Omental fat pad (tissue), 4 donors: ENCODE results near the gene ABCC9. TPM values are rescaled to one million over a fixed set of nuclear protein-coding genes. Genes with fewer than 3 reads are reported as not detected.

ENCODE experiments used
- ATAC-seq: fragments of 150-250 bp; one replicate; pipeline ENCODE4 v1.9.1; 2016; ENCODE audit warnings: mild to moderate bottlenecking, moderate library complexity; ENCODE audit not compliant: low FRiP score
- DNase-seq: peaks from one replicate; pipeline ENCODE4 v3.0.0-alpha.2; 2019; ENCODE audit warnings: low spot score
- total RNA-seq, 4 donors: library from RNA; depleted of rRNA; stranded (reverse); fragments of >200 nt; gene quantifications; one replicate each; pipeline ENCODE4 v1.1.0, GENCODE V29; 2016
- TF ChIP-seq, protein P1 (sequence below), 3 donors: fragments of 450-650 bp; IDR thresholded peaks; one replicate each; pipeline ENCODE4 v1.5.1; 2016 to 2017; ENCODE audit warnings: antibody characterized with exemption in 3 of 3, mild to moderate bottlenecking in 3 of 3, moderate library complexity in 2 of 3

The ABCC9 gene
- total RNA-seq, 4 donors from 2014 or later, result 37.9 to 64.2 (median 54.4) TPM

DNA sequence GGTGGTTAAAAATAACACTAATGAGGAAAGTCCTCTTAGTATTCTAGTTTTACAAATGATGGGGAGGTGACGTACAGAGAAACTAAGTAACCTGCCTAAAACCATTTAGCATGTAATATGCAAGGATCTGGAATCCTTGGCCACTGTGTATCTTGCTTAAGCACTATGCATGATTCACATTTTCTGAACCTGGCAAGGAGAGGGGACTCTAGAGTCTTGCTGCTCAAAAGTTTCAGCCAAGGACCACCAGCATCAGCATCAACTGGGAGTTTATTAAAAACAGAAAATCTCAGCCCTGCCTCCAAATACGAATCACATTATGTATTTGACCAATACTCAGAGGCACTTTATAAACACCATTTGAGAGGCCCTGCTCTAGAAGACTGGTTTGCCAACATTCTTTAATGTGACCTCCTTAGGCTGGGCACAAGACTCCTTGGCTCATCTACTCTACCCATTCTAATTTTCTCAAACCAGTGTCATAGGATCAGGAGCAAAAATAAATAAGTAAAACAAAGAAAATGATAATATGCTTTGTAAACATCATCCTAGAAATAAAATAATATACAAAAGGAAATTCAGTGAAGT lies 52.9 kb downstream of the ABCC9 start:
- TF ChIP-seq, protein P1, sequence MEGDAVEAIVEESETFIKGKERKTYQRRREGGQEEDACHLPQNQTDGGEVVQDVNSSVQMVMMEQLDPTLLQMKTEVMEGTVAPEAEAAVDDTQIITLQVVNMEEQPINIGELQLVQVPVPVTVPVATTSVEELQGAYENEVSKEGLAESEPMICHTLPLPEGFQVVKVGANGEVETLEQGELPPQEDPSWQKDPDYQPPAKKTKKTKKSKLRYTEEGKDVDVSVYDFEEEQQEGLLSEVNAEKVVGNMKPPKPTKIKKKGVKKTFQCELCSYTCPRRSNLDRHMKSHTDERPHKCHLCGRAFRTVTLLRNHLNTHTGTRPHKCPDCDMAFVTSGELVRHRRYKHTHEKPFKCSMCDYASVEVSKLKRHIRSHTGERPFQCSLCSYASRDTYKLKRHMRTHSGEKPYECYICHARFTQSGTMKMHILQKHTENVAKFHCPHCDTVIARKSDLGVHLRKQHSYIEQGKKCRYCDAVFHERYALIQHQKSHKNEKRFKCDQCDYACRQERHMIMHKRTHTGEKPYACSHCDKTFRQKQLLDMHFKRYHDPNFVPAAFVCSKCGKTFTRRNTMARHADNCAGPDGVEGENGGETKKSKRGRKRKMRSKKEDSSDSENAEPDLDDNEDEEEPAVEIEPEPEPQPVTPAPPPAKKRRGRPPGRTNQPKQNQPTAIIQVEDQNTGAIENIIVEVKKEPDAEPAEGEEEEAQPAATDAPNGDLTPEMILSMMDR (IDR thresholded peaks at IDR 0.05), result no peak
- DNase-seq (no peak), ATAC-seq (no peak)

DNA sequence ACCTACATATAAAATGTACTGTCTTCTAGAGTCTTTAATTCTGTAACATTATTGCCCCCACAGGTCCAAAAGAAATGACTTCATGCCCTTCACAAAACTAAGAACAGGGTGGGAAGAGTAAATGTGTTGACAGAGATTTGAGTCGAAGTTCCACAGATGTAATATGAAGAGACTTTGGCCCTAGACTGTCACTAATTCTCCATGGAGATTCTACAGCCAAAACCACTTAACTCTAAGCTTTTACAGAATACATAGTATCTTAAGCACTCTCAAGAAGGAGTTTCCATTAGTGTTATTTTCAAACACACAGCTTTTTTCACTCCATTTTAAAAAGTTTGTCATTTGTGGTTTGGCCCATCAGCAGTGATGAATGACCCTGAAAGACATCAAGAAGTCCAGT lies 56.3 kb downstream of the ABCC9 start:
- ATAC-seq (no peak), DNase-seq (no peak)
- TF ChIP-seq, protein P1 (IDR thresholded peaks at IDR 0.05), result no peak

DNA sequence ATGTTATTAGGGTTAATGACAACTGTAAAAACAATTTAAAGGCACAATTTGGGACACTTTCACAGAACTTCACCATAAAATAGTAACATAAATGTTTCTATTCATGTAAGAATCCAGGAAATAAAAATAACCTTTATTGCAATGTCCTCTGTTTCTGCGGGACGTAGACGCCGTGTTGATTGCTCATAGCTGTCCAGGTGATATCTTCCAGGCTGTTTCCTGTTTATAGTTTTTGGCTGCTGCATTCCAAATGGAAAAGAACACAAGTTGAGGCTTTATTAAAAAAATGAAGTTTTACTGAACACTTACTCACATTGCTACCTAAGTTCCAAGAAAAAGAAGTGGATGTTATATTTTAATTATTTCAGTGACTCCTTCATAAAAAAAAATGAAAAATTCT lies 58.6 kb downstream of the ABCC9 start:
- ATAC-seq (peak; percentile 29), DNase-seq (no peak)
- TF ChIP-seq, protein P1 (IDR thresholded peaks at IDR 0.05), result no peak

DNA sequence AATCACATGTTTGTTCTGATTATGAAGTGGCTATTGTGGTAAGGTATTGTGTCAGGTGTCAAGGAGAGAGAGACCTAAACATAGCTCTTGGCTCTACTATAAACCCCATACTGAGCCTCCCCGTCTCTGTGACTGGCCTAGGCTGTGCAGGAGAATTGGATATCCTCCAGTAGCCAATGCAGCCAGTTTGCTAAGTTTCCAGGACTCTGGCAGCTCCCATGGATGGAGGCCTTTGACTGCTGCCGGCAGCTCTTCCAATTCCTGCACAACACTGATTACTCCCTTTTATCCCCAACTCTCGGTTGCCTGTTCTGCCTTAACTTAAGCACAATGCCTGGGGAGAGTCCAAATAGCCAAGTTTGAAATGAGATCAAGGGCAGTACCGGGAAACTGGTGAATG lies 59.3 kb downstream of the ABCC9 start:
- TF ChIP-seq, protein P1 (IDR thresholded peaks at IDR 0.05), result no peak
- DNase-seq, result no peak
- ATAC-seq, result no peak

DNA sequence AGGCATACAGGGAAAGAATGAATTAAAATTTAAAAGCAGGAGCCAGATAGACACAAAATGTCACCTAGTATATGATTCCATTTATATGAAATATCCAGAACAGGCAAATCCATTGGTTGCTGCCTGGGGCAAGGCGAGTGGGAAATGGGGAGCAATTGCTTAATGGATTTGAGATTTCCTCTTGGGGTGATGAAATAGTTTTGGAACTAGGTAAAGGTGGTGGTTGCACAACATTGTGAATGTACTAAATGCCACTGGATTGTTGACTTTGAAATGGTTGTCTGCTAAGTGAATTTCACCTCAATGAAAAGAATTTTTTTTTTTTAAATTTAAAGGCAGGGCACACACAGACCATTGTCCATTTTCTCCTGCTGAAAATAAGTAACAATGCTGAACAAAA lies 61.9 kb downstream of the ABCC9 start:
- TF ChIP-seq, protein P1 (IDR thresholded peaks at IDR 0.05), result no peak
- DNase-seq (no peak), ATAC-seq (peak; percentile 24)

DNA sequence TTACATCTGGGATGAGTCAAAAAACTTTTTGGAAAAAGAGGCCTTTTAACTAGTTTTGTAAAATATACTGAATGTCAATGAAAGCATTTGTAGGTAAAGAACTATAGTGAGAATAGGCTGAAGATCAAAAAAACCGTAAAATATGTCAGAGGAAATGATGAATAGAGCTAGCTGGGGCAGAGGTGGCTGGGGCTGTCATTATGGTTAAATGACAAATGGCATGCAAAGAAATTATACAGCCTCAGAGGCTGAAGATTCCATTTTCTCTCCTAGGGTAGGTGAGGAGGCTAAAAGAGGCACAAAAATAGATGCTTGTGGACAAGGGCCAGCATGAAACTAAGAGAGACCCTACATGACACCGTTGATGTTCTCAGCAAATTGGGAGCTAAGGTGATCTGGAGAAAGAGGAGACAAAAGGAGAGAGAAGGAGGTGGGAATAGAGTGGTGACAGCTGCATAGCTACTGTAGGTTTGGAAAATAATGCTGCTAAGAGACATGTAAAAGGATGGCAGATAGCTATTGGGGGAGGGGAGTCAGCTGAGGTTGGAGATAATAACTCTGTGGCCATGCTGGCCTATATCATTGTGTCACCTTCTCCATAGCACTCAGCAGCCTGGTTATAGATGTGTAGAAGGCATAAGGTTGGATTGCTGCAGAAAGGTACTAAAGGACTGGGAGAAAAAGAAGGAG lies 63.8 kb downstream of the ABCC9 start:
- DNase-seq, result no peak
- TF ChIP-seq, protein P1 (IDR thresholded peaks at IDR 0.05), result no peak
- ATAC-seq, result no peak

DNA sequence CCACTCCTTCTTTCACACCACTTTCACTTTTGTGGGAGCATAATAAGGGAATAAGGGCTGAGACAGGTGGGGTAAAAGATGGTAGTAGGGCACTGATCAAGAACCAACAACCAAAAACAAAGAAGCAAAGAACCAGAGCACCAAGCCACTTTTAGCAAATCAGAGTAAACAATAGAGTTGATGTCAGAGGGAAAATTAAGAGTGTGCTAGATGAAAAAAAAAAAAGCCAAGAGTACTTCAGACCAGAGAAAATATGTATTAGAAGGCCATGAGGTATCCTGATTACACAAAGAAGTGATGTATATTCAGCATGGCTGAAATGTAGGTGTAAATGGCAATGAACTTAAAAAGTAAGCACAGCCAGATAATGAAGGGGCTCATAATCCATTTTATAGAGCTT lies 75.4 kb downstream of the ABCC9 start:
- TF ChIP-seq, protein P1 (IDR thresholded peaks at IDR 0.05), result no peak
- no peak for DNase-seq
- ATAC-seq, result no peak
